Loucy (cell line): ENCODE data around the gene SEMA5A.

ENCODE experiments used
- CTCF ChIP-seq: fragments of 200-600 bp; sonication (generic); conservative IDR thresholded peaks from 2 replicates; pipeline ENCODE4 v1.5.1; 2014; ENCODE audit warnings: mild to moderate bottlenecking, antibody characterized with exemption, low read length
- EZH2phosphoT487 ChIP-seq: fragments of 200-600 bp; IDR thresholded peaks from 2 replicates; pipeline ENCODE4 v1.6.1; 2018; ENCODE audit warnings: antibody characterized with exemption, mild to moderate bottlenecking, moderate library complexity, borderline replicate concordance

GRCh38 chr5:9282211-9282610, 263.7 kb downstream of the SEMA5A start:
- no peak for TF ChIP-seq CTCF
- no peak for TF ChIP-seq EZH2phosphoT487
